GM12892 (cell line): ENCODE measurements around the gene COQ6.
"Not testable (repeated sequence)": the region's sequence is repeated elsewhere in the genome, so short reads cannot be mapped to it uniquely, and the experiment has no call there.

Experiments
- POLR2A ChIP-seq: IDR thresholded peaks from 2 replicates; pipeline ENCODE4 v1.6.1; 2011; ENCODE audit warnings: low read depth, low read length, control low read depth
- TAF1 ChIP-seq: IDR thresholded peaks from 2 replicates; pipeline ENCODE4 v1.6.1; 2011; ENCODE audit warnings: low read depth, mild to moderate bottlenecking, control low read depth, low read length, borderline replicate concordance

- not testable (repeated sequence) for TF ChIP-seq POLR2A, TAF1
Observed at GRCh38 chr14:74005664-74006063, 55.6 kb downstream of the COQ6 start.
